ENCODE results near the gene APH1B.

APH1B gene

GRCh38 chr15:63352808-63353207 is 75.4 kb downstream of the APH1B start:
- POLR2A ChIA-PET: no interaction called here
- Histone ChIP-seq H3K4me3 (ENCODE audit: control insufficient read depth in 1 of 7, extremely low read depth in 1 of 7, insufficient read depth in 4 of 7, low read depth in 2 of 7, low read length in 6 of 7) (no peak overlapping the region), H3K4me1 (ENCODE audit: control extremely low read depth in 1 of 4, control insufficient read depth in 4 of 4, insufficient read depth in 4 of 4, low read length in 3 of 4) (peaks cover 0 to 9% (median 2%) of the 10 kb centered on the region in 4 experiments), H3K27me3 (replicated peaks in 2 of 5; ENCODE audit: control insufficient read depth in 4 of 5, insufficient read depth in 5 of 5, low read length in 4 of 5) (no peaks in the 10 kb centered on the region), H3K27ac (ENCODE audit: insufficient read depth in 1 of 2, low read depth in 1 of 2, low read length in 2 of 2, poor library complexity in 1 of 2, severe bottlenecking in 2 of 2) (no peak overlapping the region), H3K9me3 (ENCODE audit: control extremely low read depth in 1 of 5, control insufficient read depth in 4 of 5, insufficient read depth in 2 of 5, low read depth in 1 of 5, low read length in 4 of 5) (no peaks in the 10 kb centered on the region), H3K36me3 (ENCODE audit: control insufficient read depth in 4 of 4, insufficient read depth in 4 of 4, low read length in 3 of 4) (no peaks in the 10 kb centered on the region)
- CTCF ChIA-PET: no interaction called here
- WGBS (ENCODE audit: insufficient coverage): 95% methylated on average over 2 of the region's 4 CpGs
- DNase-seq: no peak

- H3K9me3 ChIP-seq (ENCODE audit: control extremely low read depth in 1 of 5, control insufficient read depth in 4 of 5, insufficient read depth in 2 of 5, low read depth in 1 of 5, low read length in 4 of 5): no peaks in the 10 kb centered on the region
- H3K4me3 ChIP-seq (ENCODE audit: control insufficient read depth in 1 of 7, extremely low read depth in 1 of 7, insufficient read depth in 4 of 7, low read depth in 2 of 7, low read length in 6 of 7): no peak overlapping the region
- WGBS (ENCODE audit: insufficient coverage): 83% methylated on average over 6 of the region's 8 CpGs
- peaks cover 0 to 6% (median 2%) of the 10 kb centered on the region in 4 experiments for H3K4me1 ChIP-seq (ENCODE audit: control extremely low read depth in 1 of 4, control insufficient read depth in 4 of 4, insufficient read depth in 4 of 4, low read length in 3 of 4)
- CTCF ChIA-PET: interaction anchor here (0.6 kb wide), 1 partner anchor 18 kb away, joined by 3 read pairs; no protein-coding TSS in a partner anchor
- POLR2A ChIA-PET: no interaction called here
- no peaks in the 10 kb centered on the region for H3K27me3 ChIP-seq (replicated peaks in 2 of 5; ENCODE audit: control insufficient read depth in 4 of 5, insufficient read depth in 5 of 5, low read length in 4 of 5)
- no peak for DNase-seq
- H3K36me3 ChIP-seq (ENCODE audit: control insufficient read depth in 4 of 4, insufficient read depth in 4 of 4, low read length in 3 of 4): no peaks in the 10 kb centered on the region
- no peak overlapping the region for H3K27ac ChIP-seq (ENCODE audit: insufficient read depth in 1 of 2, low read depth in 1 of 2, low read length in 2 of 2, poor library complexity in 1 of 2, severe bottlenecking in 2 of 2)
These were observed 75.9 kb downstream of the APH1B start for GRCh38 chr15:63353261-63353660.

DNA sequence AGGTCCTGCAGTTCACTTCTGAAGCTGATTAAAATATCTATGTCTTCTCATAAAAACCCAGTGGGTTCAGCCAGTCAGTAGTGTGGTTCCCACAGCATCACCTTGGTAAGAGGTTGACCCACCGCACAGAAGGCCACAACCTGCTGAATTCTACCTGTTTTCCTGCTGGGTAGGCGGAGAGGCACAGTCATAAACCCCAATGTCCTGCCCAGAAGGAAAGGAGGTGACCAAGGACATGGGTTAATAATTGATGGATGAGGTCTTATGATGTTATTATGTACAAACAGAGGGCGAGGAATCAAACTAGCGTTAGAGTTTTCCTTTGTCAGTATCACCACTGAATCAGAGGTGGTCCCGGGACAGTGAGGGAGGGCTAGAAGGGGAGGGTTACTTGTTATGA is 76.5 kb downstream of the APH1B start:
- H3K27me3 ChIP-seq (replicated peaks in 2 of 5; ENCODE audit: control insufficient read depth in 4 of 5, insufficient read depth in 5 of 5, low read length in 4 of 5): no peaks in the 10 kb centered on the region
- WGBS (ENCODE audit: insufficient coverage): 100% methylated on average over 4 of the region's 5 CpGs
- ChIA-PET CTCF (interaction anchor here (0.6 kb wide), 1 partner anchor 18 kb away, joined by 3 read pairs; no protein-coding TSS in a partner anchor), POLR2A (no interaction called here)
- no peaks in the 10 kb centered on the region for H3K4me1 ChIP-seq (ENCODE audit: control extremely low read depth in 1 of 4, control insufficient read depth in 4 of 4, insufficient read depth in 4 of 4, low read length in 3 of 4)
- H3K4me3 ChIP-seq (ENCODE audit: control insufficient read depth in 1 of 7, extremely low read depth in 1 of 7, insufficient read depth in 4 of 7, low read depth in 2 of 7, low read length in 6 of 7): no peak overlapping the region
- H3K9me3 ChIP-seq (ENCODE audit: control extremely low read depth in 1 of 5, control insufficient read depth in 4 of 5, insufficient read depth in 2 of 5, low read depth in 1 of 5, low read length in 4 of 5): no peaks in the 10 kb centered on the region
- H3K36me3 ChIP-seq (ENCODE audit: control insufficient read depth in 4 of 4, insufficient read depth in 4 of 4, low read length in 3 of 4): no peaks in the 10 kb centered on the region
- DNase-seq: no peak
- H3K27ac ChIP-seq (ENCODE audit: insufficient read depth in 1 of 2, low read depth in 1 of 2, low read length in 2 of 2, poor library complexity in 1 of 2, severe bottlenecking in 2 of 2): no peak overlapping the region

GRCh38 chr15:63354821-63355650 is 77.6 kb downstream of the APH1B start:
- WGBS (ENCODE audit: insufficient coverage): 91% methylated on average over 18 of the region's 22 CpGs
- CTCF ChIA-PET: no interaction called here
- H3K27ac ChIP-seq (ENCODE audit: insufficient read depth in 1 of 2, low read depth in 1 of 2, low read length in 2 of 2, poor library complexity in 1 of 2, severe bottlenecking in 2 of 2): no peak overlapping the region
- DNase-seq: no peak
- H3K27me3 ChIP-seq (replicated peaks in 2 of 5; ENCODE audit: control insufficient read depth in 4 of 5, insufficient read depth in 5 of 5, low read length in 4 of 5): peaks cover 0 to 2% (median 0%) of the 10 kb centered on the region in 5 experiments
- H3K36me3 ChIP-seq (ENCODE audit: control insufficient read depth in 4 of 4, insufficient read depth in 4 of 4, low read length in 3 of 4): no peaks in the 10 kb centered on the region
- H3K4me1 ChIP-seq (ENCODE audit: control extremely low read depth in 1 of 4, control insufficient read depth in 4 of 4, insufficient read depth in 4 of 4, low read length in 3 of 4): no peaks in the 10 kb centered on the region
- H3K9me3 ChIP-seq (ENCODE audit: control extremely low read depth in 1 of 5, control insufficient read depth in 4 of 5, insufficient read depth in 2 of 5, low read depth in 1 of 5, low read length in 4 of 5): peaks cover 0 to 5% (median 0%) of the 10 kb centered on the region in 5 experiments
- no peak overlapping the region for H3K4me3 ChIP-seq (ENCODE audit: control insufficient read depth in 1 of 7, extremely low read depth in 1 of 7, insufficient read depth in 4 of 7, low read depth in 2 of 7, low read length in 6 of 7)
- POLR2A ChIA-PET: no interaction called here

GRCh38 chr15:63357061-63357460 is 79.7 kb downstream of the APH1B start:
- Histone ChIP-seq H3K9me3 (ENCODE audit: control extremely low read depth in 1 of 5, control insufficient read depth in 4 of 5, insufficient read depth in 2 of 5, low read depth in 1 of 5, low read length in 4 of 5) (peaks cover 0 to 7% (median 0%) of the 10 kb centered on the region in 5 experiments), H3K36me3 (ENCODE audit: control insufficient read depth in 4 of 4, insufficient read depth in 4 of 4, low read length in 3 of 4) (no peaks in the 10 kb centered on the region), H3K4me1 (ENCODE audit: control extremely low read depth in 1 of 4, control insufficient read depth in 4 of 4, insufficient read depth in 4 of 4, low read length in 3 of 4) (no peaks in the 10 kb centered on the region), H3K27ac (ENCODE audit: insufficient read depth in 1 of 2, low read depth in 1 of 2, low read length in 2 of 2, poor library complexity in 1 of 2, severe bottlenecking in 2 of 2) (no peak overlapping the region), H3K4me3 (ENCODE audit: control insufficient read depth in 1 of 7, extremely low read depth in 1 of 7, insufficient read depth in 4 of 7, low read depth in 2 of 7, low read length in 6 of 7) (no peak overlapping the region), H3K27me3 (replicated peaks in 2 of 5; ENCODE audit: control insufficient read depth in 4 of 5, insufficient read depth in 5 of 5, low read length in 4 of 5) (peaks cover 0 to 2% (median 0%) of the 10 kb centered on the region in 5 experiments)
- DNase-seq: no peak
- ChIA-PET CTCF (no interaction called here), POLR2A (no interaction called here)
- 94% methylated on average over 4 of the region's 4 CpGs for WGBS (ENCODE audit: insufficient coverage)

GRCh38 chr15:63357731-63358130 is 80.3 kb downstream of the APH1B start:
- Histone ChIP-seq H3K27ac (ENCODE audit: insufficient read depth in 1 of 2, low read depth in 1 of 2, low read length in 2 of 2, poor library complexity in 1 of 2, severe bottlenecking in 2 of 2) (no peak overlapping the region), H3K9me3 (ENCODE audit: control extremely low read depth in 1 of 5, control insufficient read depth in 4 of 5, insufficient read depth in 2 of 5, low read depth in 1 of 5, low read length in 4 of 5) (peaks cover 0 to 7% (median 0%) of the 10 kb centered on the region in 5 experiments), H3K4me3 (ENCODE audit: control insufficient read depth in 1 of 7, extremely low read depth in 1 of 7, insufficient read depth in 4 of 7, low read depth in 2 of 7, low read length in 6 of 7) (no peak overlapping the region), H3K27me3 (replicated peaks in 2 of 5; ENCODE audit: control insufficient read depth in 4 of 5, insufficient read depth in 5 of 5, low read length in 4 of 5) (peaks cover 0 to 2% (median 0%) of the 10 kb centered on the region in 5 experiments), H3K36me3 (ENCODE audit: control insufficient read depth in 4 of 4, insufficient read depth in 4 of 4, low read length in 3 of 4) (no peaks in the 10 kb centered on the region), H3K4me1 (ENCODE audit: control extremely low read depth in 1 of 4, control insufficient read depth in 4 of 4, insufficient read depth in 4 of 4, low read length in 3 of 4) (no peaks in the 10 kb centered on the region)
- WGBS (ENCODE audit: insufficient coverage): 93% methylated on average over 2 of the region's 3 CpGs
- CTCF ChIA-PET: interaction anchor here (1.4 kb wide), 2 partner anchors 8 to 10 kb away, joined by 4 to 5 read pairs; no protein-coding TSS in a partner anchor
- no peak for DNase-seq
- POLR2A ChIA-PET: no interaction called here

GRCh38 chr15:63358241-63359029 is 81.0 kb downstream of the APH1B start:
- no peak overlapping the region for H3K4me3 ChIP-seq (ENCODE audit: control insufficient read depth in 1 of 7, extremely low read depth in 1 of 7, insufficient read depth in 4 of 7, low read depth in 2 of 7, low read length in 6 of 7)
- peaks cover 0 to 7% (median 0%) of the 10 kb centered on the region in 5 experiments for H3K9me3 ChIP-seq (ENCODE audit: control extremely low read depth in 1 of 5, control insufficient read depth in 4 of 5, insufficient read depth in 2 of 5, low read depth in 1 of 5, low read length in 4 of 5)
- ChIA-PET POLR2A (no interaction called here), CTCF (interaction anchor here (1.4 kb wide), 2 partner anchors 9 to 11 kb away, joined by 4 to 5 read pairs; no protein-coding TSS in a partner anchor)
- peaks cover 0 to 2% (median 0%) of the 10 kb centered on the region in 5 experiments for H3K27me3 ChIP-seq (replicated peaks in 2 of 5; ENCODE audit: control insufficient read depth in 4 of 5, insufficient read depth in 5 of 5, low read length in 4 of 5)
- WGBS (ENCODE audit: insufficient coverage): 88% methylated on average over 14 of the region's 15 CpGs
- H3K36me3 ChIP-seq (ENCODE audit: control insufficient read depth in 4 of 4, insufficient read depth in 4 of 4, low read length in 3 of 4): no peaks in the 10 kb centered on the region
- H3K4me1 ChIP-seq (ENCODE audit: control extremely low read depth in 1 of 4, control insufficient read depth in 4 of 4, insufficient read depth in 4 of 4, low read length in 3 of 4): no peaks in the 10 kb centered on the region
- no peak overlapping the region for H3K27ac ChIP-seq (ENCODE audit: insufficient read depth in 1 of 2, low read depth in 1 of 2, low read length in 2 of 2, poor library complexity in 1 of 2, severe bottlenecking in 2 of 2)
- no peak for DNase-seq

Measured in common myeloid progenitor, CD34-positive (primary cell).